ENCODE data around the gene FGF6. TPM values are rescaled to one million over a fixed set of nuclear protein-coding genes. Genes with fewer than 3 reads are reported as not detected.
"Not testable (repeated sequence)": the region's sequence is repeated elsewhere in the genome, so short reads cannot be mapped to it uniquely, and the experiment has no call there.

The FGF6 gene
- total RNA-seq, 1 donor from 2014 or later, result not detected

DNA sequence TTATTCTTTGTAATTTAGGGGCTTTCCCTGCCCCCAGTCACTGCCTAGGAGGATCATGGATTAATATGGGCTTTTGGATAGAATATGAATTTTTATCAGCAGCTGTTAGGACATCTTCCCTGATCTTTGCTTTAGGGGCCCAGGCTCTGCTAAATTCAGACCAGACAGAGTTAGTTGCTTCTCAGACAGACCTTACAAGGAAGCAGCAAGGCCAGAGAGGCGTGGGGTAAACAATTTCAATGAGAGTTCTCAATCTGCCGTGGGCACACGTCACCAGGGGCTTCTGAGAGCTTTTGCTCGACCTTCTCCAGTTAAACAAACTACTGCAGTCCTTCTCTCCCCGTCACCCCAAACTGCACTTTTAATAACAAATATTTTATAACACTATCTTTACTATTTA lies 27.7 kb downstream of the FGF6 start:
- no peak for DNase-seq

DNA sequence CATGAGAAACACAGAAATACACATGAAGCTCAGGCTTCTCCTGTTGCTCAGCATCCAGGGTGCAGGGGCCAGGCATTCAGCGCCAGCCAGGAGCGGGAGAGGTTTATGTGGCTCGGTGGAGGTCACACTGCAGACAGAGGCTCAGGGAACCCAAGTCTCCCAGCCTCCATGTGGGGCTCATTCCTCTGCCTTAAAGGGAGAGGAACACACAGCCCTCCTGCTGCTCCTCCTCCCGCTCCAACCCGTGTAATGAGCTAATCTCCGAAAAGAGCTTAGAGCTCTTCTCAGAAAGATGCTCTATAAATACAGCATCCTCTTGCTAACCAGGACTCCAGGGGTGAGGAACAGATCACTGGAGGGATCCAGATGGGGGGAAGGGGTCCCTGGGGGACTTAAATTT lies 28.2 kb downstream of the FGF6 start:
- no peak for DNase-seq

DNA sequence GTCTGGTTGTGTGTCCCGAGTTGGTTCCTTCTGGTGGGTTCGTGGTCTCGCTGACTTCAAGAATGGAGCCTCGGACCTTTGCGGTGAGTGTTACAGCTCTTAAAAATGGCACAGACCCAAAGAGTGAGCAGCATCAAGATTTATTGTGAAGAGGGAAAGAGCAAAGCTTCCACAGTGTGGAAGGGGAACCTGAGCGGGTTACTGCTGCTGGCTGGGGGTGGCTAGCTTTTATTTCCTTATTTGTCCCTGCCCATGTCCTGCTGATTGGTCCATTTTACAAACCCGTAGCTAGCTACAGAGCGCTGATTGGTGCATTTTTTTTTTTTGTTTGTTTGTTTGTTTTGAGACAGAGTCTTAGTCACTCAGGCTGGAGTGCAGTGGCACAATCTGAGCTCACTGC lies 29.3 kb downstream of the FGF6 start:
- DNase-seq, result no peak

- no peak for DNase-seq
Observed at GRCh38 chr12:4412465-4412864, 33.1 kb downstream of the FGF6 start.

DNA sequence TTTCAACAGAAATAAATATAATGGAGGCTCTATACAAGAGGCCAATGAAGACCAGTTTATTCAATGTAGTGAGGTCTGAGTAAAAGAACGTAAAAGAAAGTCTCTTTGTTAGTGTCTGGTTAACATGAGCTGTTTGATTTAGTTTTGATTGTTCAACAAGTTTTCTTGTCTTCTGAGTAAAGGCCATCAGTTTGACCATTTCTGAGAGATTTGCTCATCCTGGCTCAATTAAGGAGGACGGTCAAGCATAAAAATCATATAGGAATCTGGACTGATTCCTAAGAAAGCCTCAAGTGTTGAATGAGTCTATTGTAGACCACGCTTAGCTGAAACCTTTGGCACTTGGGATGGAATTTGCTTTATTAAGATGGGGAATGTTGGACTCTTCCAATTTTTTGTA lies 33.6 kb downstream of the FGF6 start:
- no peak for DNase-seq

GRCh38 chr12:4407136-4407535 lies 38.5 kb downstream of the FGF6 start:
- DNase-seq, result no peak

GRCh38 chr12:4404877-4405637 lies 40.6 kb downstream of the FGF6 start:
- not testable (repeated sequence) for DNase-seq

- no peak for DNase-seq
Observed at GRCh38 chr12:4402996-4403395, 42.6 kb downstream of the FGF6 start.

DNA sequence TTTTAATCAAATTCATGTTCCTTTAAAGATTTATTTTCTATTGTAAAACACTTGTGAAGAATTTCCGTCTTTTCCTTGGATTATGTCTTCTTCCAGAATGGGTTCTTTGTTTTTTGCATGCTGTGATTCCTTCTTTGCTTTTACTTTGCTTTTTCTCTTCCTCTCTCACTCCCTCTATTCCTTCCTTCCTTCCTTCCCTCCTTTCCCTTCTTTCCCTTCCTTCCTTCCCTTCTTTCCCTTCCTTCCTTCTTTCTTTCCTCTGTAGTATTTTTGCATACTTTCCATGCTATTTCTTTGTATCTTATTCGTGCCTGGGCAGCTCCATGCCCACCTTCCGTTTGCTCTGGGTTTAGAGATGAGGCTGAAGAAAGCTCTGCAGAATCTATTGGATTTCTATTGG lies 44.5 kb downstream of the FGF6 start:
- no peak for DNase-seq

GRCh38 chr12:4395818-4396217 lies 49.8 kb downstream of the FGF6 start:
- DNase-seq, result no peak

- no peak for DNase-seq
Observed at GRCh38 chr12:4393211-4393610, 52.4 kb downstream of the FGF6 start.

DNA sequence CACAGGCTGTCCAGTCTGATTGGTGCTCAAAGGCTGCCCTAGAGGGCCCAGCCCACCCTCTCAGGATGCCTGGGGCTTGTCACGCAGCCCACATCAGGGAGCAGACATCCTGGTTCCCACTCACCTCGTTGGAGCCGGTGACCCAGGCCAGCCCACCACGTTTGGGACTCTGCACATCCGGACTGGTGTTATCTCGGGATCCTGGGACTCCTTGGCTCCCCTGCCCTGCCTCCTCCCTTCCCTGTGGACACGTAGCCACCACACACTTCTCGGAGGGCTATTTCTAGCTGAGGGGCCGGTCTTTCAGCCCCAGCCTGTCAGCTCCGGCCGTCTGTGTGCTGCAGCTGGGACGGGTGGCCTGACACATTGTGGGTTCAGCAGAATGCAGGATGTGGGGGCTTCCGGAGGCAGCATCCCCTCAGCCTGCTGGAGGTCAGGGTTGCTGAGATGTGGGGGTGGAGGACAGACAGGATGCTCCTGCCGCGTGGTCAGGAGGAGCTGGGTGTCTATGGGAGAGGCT lies 53.3 kb downstream of the FGF6 start:
- no peak for DNase-seq

GRCh38 chr12:4388662-4389061 lies 57.0 kb downstream of the FGF6 start:
- no peak for DNase-seq

- no peak for DNase-seq
Observed at GRCh38 chr12:4388032-4388431, 57.6 kb downstream of the FGF6 start.

- DNase-seq, result no peak
Observed at GRCh38 chr12:4387607-4388006, 58.0 kb downstream of the FGF6 start.

GRCh38 chr12:4386801-4387200 lies 58.8 kb downstream of the FGF6 start:
- DNase-seq, result no peak

Other genes starting within 250 kb of the FGF6 start
- 300 TPM for gene CCND2, start 172.1 kb downstream of the FGF6 start, total RNA-seq
- gene TIGAR, start 124.6 kb downstream of the FGF6 start, total RNA-seq, result 4.7 TPM
- not detected for gene FGF23, start 66.1 kb downstream of the FGF6 start, total RNA-seq
- 5.5 TPM for gene RAD51AP1, start 93.1 kb upstream of the FGF6 start, total RNA-seq
- 23.9 TPM for gene DYRK4, start 116.4 kb upstream of the FGF6 start, total RNA-seq
- gene AKAP3, start 203.2 kb upstream of the FGF6 start, total RNA-seq, result 2.7 TPM
- gene NDUFA9, start 203.3 kb upstream of the FGF6 start, total RNA-seq, result 35.6 TPM